ENCODE data around the gene PIK3R3.

Gene PIK3R3

GRCh38 chr1:46081619-46082018 is 50.8 kb downstream of the PIK3R3 start:
- H3K9me3 ChIP-seq = no peaks in the 10 kb centered on the region
- no peak overlapping the region for H3K27ac ChIP-seq

GRCh38 chr1:46081206-46081605 is 51.2 kb downstream of the PIK3R3 start:
- no peak for TF ChIP-seq CTCF (IDR thresholded peaks at IDR 0.05)
- Histone ChIP-seq H3K4me1 (ENCODE audit: control insufficient read depth in 1 of 2, insufficient read depth in 1 of 2, low read depth in 1 of 2, low read length in 1 of 2) (no peaks in the 10 kb centered on the region), H3K4me3 (ENCODE audit: low read depth in 1 of 2, low read length in 1 of 2) (no peak overlapping the region), H3K36me3 (no peaks in the 10 kb centered on the region), H3K9me3 (no peaks in the 10 kb centered on the region), H3K27me3 (no peaks in the 10 kb centered on the region), H3K27ac (no peak overlapping the region)

More at GRCh38 chr1:46081619-46082018, 50.8 kb downstream of the PIK3R3 start:
- Histone ChIP-seq H3K36me3 (no peaks in the 10 kb centered on the region), H3K27me3 (no peaks in the 10 kb centered on the region), H3K4me3 (ENCODE audit: low read depth in 1 of 2, low read length in 1 of 2) (no peak overlapping the region), H3K4me1 (ENCODE audit: control insufficient read depth in 1 of 2, insufficient read depth in 1 of 2, low read depth in 1 of 2, low read length in 1 of 2) (no peaks in the 10 kb centered on the region)
- TF ChIP-seq CTCF (IDR thresholded peaks at IDR 0.05) = no peak

- Histone ChIP-seq H3K9me3 (no peaks in the 10 kb centered on the region), H3K27me3 (no peaks in the 10 kb centered on the region), H3K4me1 (ENCODE audit: control insufficient read depth in 1 of 2, insufficient read depth in 1 of 2, low read depth in 1 of 2, low read length in 1 of 2) (no peaks in the 10 kb centered on the region), H3K4me3 (ENCODE audit: low read depth in 1 of 2, low read length in 1 of 2) (no peak overlapping the region), H3K27ac (no peak overlapping the region), H3K36me3 (no peaks in the 10 kb centered on the region)
- TF ChIP-seq CTCF (IDR thresholded peaks at IDR 0.05) = no peak
Observed at GRCh38 chr1:46080257-46080656, 52.2 kb downstream of the PIK3R3 start.

- no peak overlapping the region for H3K27ac ChIP-seq
- H3K4me1 ChIP-seq (ENCODE audit: control insufficient read depth in 1 of 2, insufficient read depth in 1 of 2, low read depth in 1 of 2, low read length in 1 of 2) = no peaks in the 10 kb centered on the region
- H3K27me3 ChIP-seq = no peaks in the 10 kb centered on the region
- H3K36me3 ChIP-seq = no peaks in the 10 kb centered on the region
- no peaks in the 10 kb centered on the region for H3K9me3 ChIP-seq
- H3K4me3 ChIP-seq (ENCODE audit: low read depth in 1 of 2, low read length in 1 of 2) = no peak overlapping the region
- TF ChIP-seq CTCF (IDR thresholded peaks at IDR 0.05) = no peak
Observed at GRCh38 chr1:46077644-46078043, 54.8 kb downstream of the PIK3R3 start.

- Histone ChIP-seq H3K9me3 (no peaks in the 10 kb centered on the region), H3K27ac (no peak overlapping the region), H3K4me3 (ENCODE audit: low read depth in 1 of 2, low read length in 1 of 2) (no peak overlapping the region), H3K27me3 (no peaks in the 10 kb centered on the region), H3K4me1 (ENCODE audit: control insufficient read depth in 1 of 2, insufficient read depth in 1 of 2, low read depth in 1 of 2, low read length in 1 of 2) (no peaks in the 10 kb centered on the region), H3K36me3 (no peaks in the 10 kb centered on the region)
- no peak for TF ChIP-seq CTCF (IDR thresholded peaks at IDR 0.05)
Observed at GRCh38 chr1:46076343-46076742, 56.1 kb downstream of the PIK3R3 start.

- H3K9me3 ChIP-seq = no peaks in the 10 kb centered on the region
- H3K27me3 ChIP-seq = no peaks in the 10 kb centered on the region
- H3K27ac ChIP-seq = no peak overlapping the region
- no peak for TF ChIP-seq CTCF (IDR thresholded peaks at IDR 0.05)
- H3K4me1 ChIP-seq (ENCODE audit: control insufficient read depth in 1 of 2, insufficient read depth in 1 of 2, low read depth in 1 of 2, low read length in 1 of 2) = peaks cover 12% of the 10 kb centered on the region in 2 experiments
- no peak overlapping the region for H3K4me3 ChIP-seq (ENCODE audit: low read depth in 1 of 2, low read length in 1 of 2)
- no peaks in the 10 kb centered on the region for H3K36me3 ChIP-seq
Observed at GRCh38 chr1:46072975-46073374, 59.5 kb downstream of the PIK3R3 start.

Measured in neutrophil (primary cell).